ENCODE measurements around the gene NGEF.
A peak's percentile ranks its signal among the peaks of the same experiment; 100 is the strongest.

The NGEF gene

DNA sequence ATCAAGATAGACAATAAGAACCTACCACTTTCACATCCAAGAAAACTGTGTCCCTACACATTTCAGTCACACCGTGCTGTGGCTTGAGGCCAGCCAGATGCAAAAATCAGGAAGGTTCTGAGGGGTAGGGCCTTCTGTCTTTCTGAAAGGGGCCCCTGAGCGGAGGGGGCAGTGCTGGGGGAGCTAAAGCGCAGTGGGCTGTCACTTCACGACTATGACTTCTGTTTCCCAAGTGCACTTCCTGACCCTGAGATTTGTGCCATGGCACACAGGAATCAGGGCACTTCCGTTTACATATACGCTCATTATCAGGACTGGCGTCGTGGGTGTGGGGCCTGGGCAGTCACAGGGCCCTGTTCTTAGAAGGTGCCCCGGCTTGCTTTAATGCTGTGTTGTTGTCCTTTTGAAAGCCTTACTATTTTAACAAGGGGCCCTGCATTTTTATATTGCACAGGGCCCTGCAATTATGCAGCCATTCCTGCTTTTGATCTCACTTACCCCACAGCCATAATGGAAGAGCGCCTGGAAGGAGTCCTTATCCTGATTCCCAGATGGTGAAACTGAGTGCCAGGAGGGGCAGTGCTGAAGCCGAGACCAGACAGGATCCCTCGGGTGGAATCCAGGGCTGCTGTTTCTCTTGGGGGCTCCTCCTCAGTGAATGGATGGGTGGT lies 620 bp downstream of the NGEF start:
- Histone ChIP-seq H3K9me3 (ENCODE audit: control extremely low read depth in 1 of 5, control insufficient read depth in 4 of 5, insufficient read depth in 2 of 5, low read depth in 1 of 5, low read length in 4 of 5) (no peaks in the 10 kb centered on the region), H3K4me1 (ENCODE audit: control extremely low read depth in 1 of 4, control insufficient read depth in 4 of 4, insufficient read depth in 4 of 4, low read length in 3 of 4) (peaks cover 0 to 13% (median 11%) of the 10 kb centered on the region in 4 experiments), H3K36me3 (ENCODE audit: control insufficient read depth in 4 of 4, insufficient read depth in 4 of 4, low read length in 3 of 4) (no peaks in the 10 kb centered on the region), H3K27ac (ENCODE audit: insufficient read depth in 1 of 2, low read depth in 1 of 2, low read length in 2 of 2, poor library complexity in 1 of 2, severe bottlenecking in 2 of 2) (no peak overlapping the region), H3K27me3 (replicated peaks in 2 of 5; ENCODE audit: control insufficient read depth in 4 of 5, insufficient read depth in 5 of 5, low read length in 4 of 5) (no peaks in the 10 kb centered on the region), H3K4me3 (ENCODE audit: control insufficient read depth in 1 of 7, extremely low read depth in 1 of 7, insufficient read depth in 4 of 7, low read depth in 2 of 7, low read length in 6 of 7) (no peak overlapping the region)
- POLR2A ChIA-PET, result no interaction called here
- WGBS (ENCODE audit: insufficient coverage), result 24% methylated on average over 11 of the region's 12 CpGs
- peak; percentile 16 to 72 (median 64) for DNase-seq
- CTCF ChIA-PET, result interaction anchor here (0.7 to 1.5 kb wide), 3 partner anchors 17 to 41 kb away, joined by 3 read pairs; no protein-coding TSS in a partner anchor

DNA sequence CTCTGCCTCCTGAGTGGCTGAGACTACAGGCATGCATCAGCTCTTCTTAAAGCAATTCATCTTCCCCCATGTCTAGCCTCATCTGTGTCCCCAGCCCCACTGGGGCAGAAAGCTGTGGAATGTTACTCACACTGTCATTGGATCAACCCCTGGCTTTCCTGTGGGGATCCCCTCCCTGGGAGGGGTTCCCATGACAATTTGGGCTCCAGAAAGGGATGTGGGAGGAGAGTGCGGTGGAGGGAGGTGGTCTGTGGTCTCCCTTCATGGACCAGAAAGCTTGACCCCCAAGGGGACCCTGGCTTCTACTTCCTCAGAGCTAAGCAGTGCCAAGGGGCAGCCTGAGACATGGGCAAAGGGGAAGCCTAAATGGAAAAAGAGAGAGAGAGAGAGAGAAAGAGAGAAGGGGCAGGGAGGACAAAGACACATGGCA lies 1.3 kb downstream of the NGEF start:
- Histone ChIP-seq H3K27me3 (replicated peaks in 2 of 5; ENCODE audit: control insufficient read depth in 4 of 5, insufficient read depth in 5 of 5, low read length in 4 of 5) (no peaks in the 10 kb centered on the region), H3K4me3 (ENCODE audit: control insufficient read depth in 1 of 7, extremely low read depth in 1 of 7, insufficient read depth in 4 of 7, low read depth in 2 of 7, low read length in 6 of 7) (no peak overlapping the region), H3K9me3 (ENCODE audit: control extremely low read depth in 1 of 5, control insufficient read depth in 4 of 5, insufficient read depth in 2 of 5, low read depth in 1 of 5, low read length in 4 of 5) (no peaks in the 10 kb centered on the region), H3K4me1 (ENCODE audit: control extremely low read depth in 1 of 4, control insufficient read depth in 4 of 4, insufficient read depth in 4 of 4, low read length in 3 of 4) (peaks cover 0 to 13% (median 11%) of the 10 kb centered on the region in 4 experiments), H3K27ac (ENCODE audit: insufficient read depth in 1 of 2, low read depth in 1 of 2, low read length in 2 of 2, poor library complexity in 1 of 2, severe bottlenecking in 2 of 2) (no peak overlapping the region), H3K36me3 (ENCODE audit: control insufficient read depth in 4 of 4, insufficient read depth in 4 of 4, low read length in 3 of 4) (no peaks in the 10 kb centered on the region)
- ChIA-PET CTCF (interaction anchor here (0.7 kb wide), 1 partner anchor 17 kb away, joined by 3 read pairs; no protein-coding TSS in a partner anchor), POLR2A (no interaction called here)
- WGBS (ENCODE audit: insufficient coverage), result 100% methylated on average over 1 of the region's 1 CpG
- no peak for DNase-seq

DNA sequence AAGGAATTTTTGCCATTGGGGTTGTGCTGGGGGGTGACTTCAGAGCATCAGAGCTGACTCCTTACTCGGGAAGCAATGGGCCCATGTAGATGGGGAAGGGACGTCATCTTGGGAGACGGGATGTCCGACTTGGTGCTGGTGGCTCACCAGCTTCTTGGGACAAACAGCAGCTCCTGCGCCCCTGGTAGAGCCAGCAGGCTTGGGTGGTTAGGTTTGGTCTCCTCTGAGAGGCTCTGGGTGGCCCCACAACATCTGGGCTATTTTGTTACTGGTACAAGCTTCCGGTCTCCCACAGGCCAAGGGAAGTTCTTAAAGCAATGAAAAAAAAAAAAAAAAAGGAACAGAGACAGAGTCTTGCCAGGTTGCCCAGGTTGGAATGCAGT lies 1.8 kb downstream of the NGEF start:
- no peaks in the 10 kb centered on the region for H3K36me3 ChIP-seq (ENCODE audit: control insufficient read depth in 4 of 4, insufficient read depth in 4 of 4, low read length in 3 of 4)
- no peak for DNase-seq
- H3K9me3 ChIP-seq (ENCODE audit: control extremely low read depth in 1 of 5, control insufficient read depth in 4 of 5, insufficient read depth in 2 of 5, low read depth in 1 of 5, low read length in 4 of 5), result no peaks in the 10 kb centered on the region
- CTCF ChIA-PET, result interaction anchor here (0.7 kb wide), 1 partner anchor 18 kb away, joined by 3 read pairs; no protein-coding TSS in a partner anchor
- POLR2A ChIA-PET, result no interaction called here
- no peak overlapping the region for H3K4me3 ChIP-seq (ENCODE audit: control insufficient read depth in 1 of 7, extremely low read depth in 1 of 7, insufficient read depth in 4 of 7, low read depth in 2 of 7, low read length in 6 of 7)
- no peaks in the 10 kb centered on the region for H3K27me3 ChIP-seq (replicated peaks in 2 of 5; ENCODE audit: control insufficient read depth in 4 of 5, insufficient read depth in 5 of 5, low read length in 4 of 5)
- peaks cover 0 to 13% (median 11%) of the 10 kb centered on the region in 4 experiments for H3K4me1 ChIP-seq (ENCODE audit: control extremely low read depth in 1 of 4, control insufficient read depth in 4 of 4, insufficient read depth in 4 of 4, low read length in 3 of 4)
- WGBS (ENCODE audit: insufficient coverage), result 100% methylated on average over 4 of the region's 6 CpGs
- H3K27ac ChIP-seq (ENCODE audit: insufficient read depth in 1 of 2, low read depth in 1 of 2, low read length in 2 of 2, poor library complexity in 1 of 2, severe bottlenecking in 2 of 2), result no peak overlapping the region

DNA sequence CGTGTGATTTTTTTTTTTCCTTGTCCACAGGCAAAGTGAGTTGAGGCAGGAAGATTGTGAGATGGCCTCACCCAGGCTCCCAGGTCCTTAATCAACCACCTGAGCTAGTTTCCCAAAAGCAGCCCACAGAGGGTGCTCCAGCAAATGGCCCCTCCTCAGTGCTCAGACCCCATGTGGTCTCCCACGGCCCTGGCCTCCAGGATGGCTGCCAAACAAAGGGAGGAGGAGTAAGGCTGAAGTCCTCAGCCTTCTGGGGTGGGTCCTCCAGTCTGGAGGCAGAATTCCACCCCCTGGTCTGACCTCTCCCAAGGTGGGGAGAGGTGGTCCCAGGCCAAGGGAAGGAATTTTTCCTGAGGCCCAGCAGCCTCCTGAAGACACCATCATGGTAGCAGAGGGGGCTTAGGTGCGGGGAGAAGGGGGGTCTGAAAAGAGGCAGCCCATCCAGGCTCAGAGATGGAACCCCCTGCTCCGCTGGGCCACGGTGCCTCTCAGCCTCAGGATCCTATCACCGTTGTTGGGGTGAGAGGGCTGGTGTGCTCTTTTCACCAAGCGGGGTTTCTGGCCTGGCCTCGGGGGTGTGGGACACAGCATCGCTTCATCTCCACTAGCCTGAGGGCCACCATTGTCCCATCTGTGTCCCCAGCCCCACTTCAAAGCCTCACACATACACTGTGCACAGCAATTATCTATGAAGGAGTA lies 2.3 kb downstream of the NGEF start:
- no peaks in the 10 kb centered on the region for H3K27me3 ChIP-seq (replicated peaks in 2 of 5; ENCODE audit: control insufficient read depth in 4 of 5, insufficient read depth in 5 of 5, low read length in 4 of 5)
- WGBS (ENCODE audit: insufficient coverage), result 92% methylated on average over 9 of the region's 9 CpGs
- H3K9me3 ChIP-seq (ENCODE audit: control extremely low read depth in 1 of 5, control insufficient read depth in 4 of 5, insufficient read depth in 2 of 5, low read depth in 1 of 5, low read length in 4 of 5), result no peaks in the 10 kb centered on the region
- peaks cover 0 to 13% (median 11%) of the 10 kb centered on the region in 4 experiments for H3K4me1 ChIP-seq (ENCODE audit: control extremely low read depth in 1 of 4, control insufficient read depth in 4 of 4, insufficient read depth in 4 of 4, low read length in 3 of 4)
- CTCF ChIA-PET, result interaction anchor here (0.6 kb wide), 1 partner anchor 194 kb away, joined by 3 read pairs; no protein-coding TSS in a partner anchor
- H3K27ac ChIP-seq (ENCODE audit: insufficient read depth in 1 of 2, low read depth in 1 of 2, low read length in 2 of 2, poor library complexity in 1 of 2, severe bottlenecking in 2 of 2), result no peak overlapping the region
- DNase-seq, result no peak
- POLR2A ChIA-PET, result no interaction called here
- H3K36me3 ChIP-seq (ENCODE audit: control insufficient read depth in 4 of 4, insufficient read depth in 4 of 4, low read length in 3 of 4), result no peaks in the 10 kb centered on the region
- H3K4me3 ChIP-seq (ENCODE audit: control insufficient read depth in 1 of 7, extremely low read depth in 1 of 7, insufficient read depth in 4 of 7, low read depth in 2 of 7, low read length in 6 of 7), result no peak overlapping the region

DNA sequence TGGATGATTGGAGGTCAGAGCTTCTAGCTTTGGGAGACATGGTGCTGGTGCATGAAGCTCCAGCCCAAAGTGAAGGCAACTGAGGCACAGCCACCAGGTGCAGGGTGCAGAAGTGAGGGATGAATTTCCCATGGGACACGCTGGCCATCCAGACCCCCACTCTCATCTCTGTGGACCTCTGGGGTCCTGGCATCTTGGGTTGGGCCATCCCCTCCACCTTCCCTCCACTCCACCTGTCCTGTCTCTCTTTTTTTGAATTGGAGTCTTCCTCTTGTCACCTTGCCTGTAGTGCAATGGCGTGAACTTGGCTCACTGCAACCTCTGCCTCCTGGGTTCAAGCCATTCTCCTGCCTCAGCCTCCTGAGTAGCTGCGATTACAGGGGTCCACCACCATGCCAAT lies 3.4 kb downstream of the NGEF start:
- H3K9me3 ChIP-seq (ENCODE audit: control extremely low read depth in 1 of 5, control insufficient read depth in 4 of 5, insufficient read depth in 2 of 5, low read depth in 1 of 5, low read length in 4 of 5), result no peaks in the 10 kb centered on the region
- ChIA-PET CTCF (interaction anchor here (0.6 kb wide), 1 partner anchor 193 kb away, joined by 3 read pairs; no protein-coding TSS in a partner anchor), POLR2A (interaction anchor here (0.6 kb wide), 1 partner anchor 483 kb away, joined by 3 read pairs; no protein-coding TSS in a partner anchor)
- no peaks in the 10 kb centered on the region for H3K27me3 ChIP-seq (replicated peaks in 2 of 5; ENCODE audit: control insufficient read depth in 4 of 5, insufficient read depth in 5 of 5, low read length in 4 of 5)
- no peak overlapping the region for H3K27ac ChIP-seq (ENCODE audit: insufficient read depth in 1 of 2, low read depth in 1 of 2, low read length in 2 of 2, poor library complexity in 1 of 2, severe bottlenecking in 2 of 2)
- H3K4me3 ChIP-seq (ENCODE audit: control insufficient read depth in 1 of 7, extremely low read depth in 1 of 7, insufficient read depth in 4 of 7, low read depth in 2 of 7, low read length in 6 of 7), result no peak overlapping the region
- no peak for DNase-seq
- peaks cover 0 to 13% (median 11%) of the 10 kb centered on the region in 4 experiments for H3K4me1 ChIP-seq (ENCODE audit: control extremely low read depth in 1 of 4, control insufficient read depth in 4 of 4, insufficient read depth in 4 of 4, low read length in 3 of 4)
- WGBS (ENCODE audit: insufficient coverage), result 100% methylated on average over 2 of the region's 3 CpGs
- no peaks in the 10 kb centered on the region for H3K36me3 ChIP-seq (ENCODE audit: control insufficient read depth in 4 of 4, insufficient read depth in 4 of 4, low read length in 3 of 4)

DNA sequence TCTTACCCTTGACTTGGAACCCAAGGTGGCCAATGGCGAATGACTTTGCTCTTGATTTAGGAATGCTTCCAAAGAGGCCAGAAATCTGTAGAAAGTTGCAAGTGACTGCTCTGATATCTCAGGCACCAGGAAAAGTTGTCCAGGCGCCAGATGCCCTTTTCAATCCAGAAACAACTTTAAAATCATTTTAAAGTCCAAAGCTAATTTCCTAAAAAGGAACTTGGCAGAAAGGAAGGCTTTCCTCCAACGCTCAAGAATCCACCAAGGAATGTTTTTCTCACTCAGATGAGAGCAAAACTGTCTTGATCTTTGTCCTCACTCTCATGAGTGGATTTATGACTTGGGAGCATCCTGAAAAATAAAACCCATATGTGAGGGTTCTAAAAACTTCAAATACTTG lies 5.3 kb downstream of the NGEF start:
- no peak for DNase-seq
- H3K4me1 ChIP-seq (ENCODE audit: control extremely low read depth in 1 of 4, control insufficient read depth in 4 of 4, insufficient read depth in 4 of 4, low read length in 3 of 4), result peaks cover 0 to 13% (median 11%) of the 10 kb centered on the region in 4 experiments
- WGBS (ENCODE audit: insufficient coverage), result 85% methylated on average over 3 of the region's 3 CpGs
- no peak overlapping the region for H3K27ac ChIP-seq (ENCODE audit: insufficient read depth in 1 of 2, low read depth in 1 of 2, low read length in 2 of 2, poor library complexity in 1 of 2, severe bottlenecking in 2 of 2)
- no peaks in the 10 kb centered on the region for H3K36me3 ChIP-seq (ENCODE audit: control insufficient read depth in 4 of 4, insufficient read depth in 4 of 4, low read length in 3 of 4)
- CTCF ChIA-PET, result no interaction called here
- POLR2A ChIA-PET, result no interaction called here
- peaks cover 0 to 3% (median 0%) of the 10 kb centered on the region in 5 experiments for H3K27me3 ChIP-seq (replicated peaks in 2 of 5; ENCODE audit: control insufficient read depth in 4 of 5, insufficient read depth in 5 of 5, low read length in 4 of 5)
- no peak overlapping the region for H3K4me3 ChIP-seq (ENCODE audit: control insufficient read depth in 1 of 7, extremely low read depth in 1 of 7, insufficient read depth in 4 of 7, low read depth in 2 of 7, low read length in 6 of 7)
- no peaks in the 10 kb centered on the region for H3K9me3 ChIP-seq (ENCODE audit: control extremely low read depth in 1 of 5, control insufficient read depth in 4 of 5, insufficient read depth in 2 of 5, low read depth in 1 of 5, low read length in 4 of 5)

DNA sequence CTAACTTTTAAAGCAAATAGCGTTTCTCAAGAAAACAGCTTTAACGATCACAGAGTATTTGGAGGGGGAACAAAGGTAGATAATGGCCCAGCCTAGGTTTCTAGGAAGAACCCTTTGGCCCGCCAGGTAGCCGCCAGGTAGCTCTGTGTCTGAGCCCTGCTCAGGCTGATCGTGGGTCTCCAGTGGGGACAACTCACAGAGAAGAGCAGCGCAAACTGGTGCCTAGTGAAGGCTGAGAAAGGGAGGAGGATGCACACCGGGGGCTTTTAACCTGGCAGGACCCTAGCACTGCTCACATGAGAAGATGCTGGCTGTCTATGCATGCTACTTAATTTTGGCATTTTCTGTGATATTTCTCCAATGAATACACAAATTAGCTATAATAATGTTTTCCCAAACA lies 5.8 kb downstream of the NGEF start:
- ChIA-PET POLR2A (no interaction called here), CTCF (no interaction called here)
- H3K27me3 ChIP-seq (replicated peaks in 2 of 5; ENCODE audit: control insufficient read depth in 4 of 5, insufficient read depth in 5 of 5, low read length in 4 of 5), result peaks cover 0 to 3% (median 0%) of the 10 kb centered on the region in 5 experiments
- no peaks in the 10 kb centered on the region for H3K9me3 ChIP-seq (ENCODE audit: control extremely low read depth in 1 of 5, control insufficient read depth in 4 of 5, insufficient read depth in 2 of 5, low read depth in 1 of 5, low read length in 4 of 5)
- DNase-seq, result no peak
- no peaks in the 10 kb centered on the region for H3K36me3 ChIP-seq (ENCODE audit: control insufficient read depth in 4 of 4, insufficient read depth in 4 of 4, low read length in 3 of 4)
- no peak overlapping the region for H3K4me3 ChIP-seq (ENCODE audit: control insufficient read depth in 1 of 7, extremely low read depth in 1 of 7, insufficient read depth in 4 of 7, low read depth in 2 of 7, low read length in 6 of 7)
- no peak overlapping the region for H3K27ac ChIP-seq (ENCODE audit: insufficient read depth in 1 of 2, low read depth in 1 of 2, low read length in 2 of 2, poor library complexity in 1 of 2, severe bottlenecking in 2 of 2)
- peaks cover 0 to 9% (median 7%) of the 10 kb centered on the region in 4 experiments for H3K4me1 ChIP-seq (ENCODE audit: control extremely low read depth in 1 of 4, control insufficient read depth in 4 of 4, insufficient read depth in 4 of 4, low read length in 3 of 4)
- 92% methylated on average over 6 of the region's 7 CpGs for WGBS (ENCODE audit: insufficient coverage)

All from common myeloid progenitor, CD34-positive (primary cell).